ENCODE measurements around the gene CFAP53.
"Not testable (repeated sequence)": the region's sequence is repeated elsewhere in the genome, so short reads cannot be mapped to it uniquely, and the experiment has no call there.

The CFAP53 gene, protein sequence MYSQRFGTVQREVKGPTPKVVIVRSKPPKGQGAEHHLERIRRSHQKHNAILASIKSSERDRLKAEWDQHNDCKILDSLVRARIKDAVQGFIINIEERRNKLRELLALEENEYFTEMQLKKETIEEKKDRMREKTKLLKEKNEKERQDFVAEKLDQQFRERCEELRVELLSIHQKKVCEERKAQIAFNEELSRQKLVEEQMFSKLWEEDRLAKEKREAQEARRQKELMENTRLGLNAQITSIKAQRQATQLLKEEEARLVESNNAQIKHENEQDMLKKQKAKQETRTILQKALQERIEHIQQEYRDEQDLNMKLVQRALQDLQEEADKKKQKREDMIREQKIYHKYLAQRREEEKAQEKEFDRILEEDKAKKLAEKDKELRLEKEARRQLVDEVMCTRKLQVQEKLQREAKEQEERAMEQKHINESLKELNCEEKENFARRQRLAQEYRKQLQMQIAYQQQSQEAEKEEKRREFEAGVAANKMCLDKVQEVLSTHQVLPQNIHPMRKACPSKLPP

DNA sequence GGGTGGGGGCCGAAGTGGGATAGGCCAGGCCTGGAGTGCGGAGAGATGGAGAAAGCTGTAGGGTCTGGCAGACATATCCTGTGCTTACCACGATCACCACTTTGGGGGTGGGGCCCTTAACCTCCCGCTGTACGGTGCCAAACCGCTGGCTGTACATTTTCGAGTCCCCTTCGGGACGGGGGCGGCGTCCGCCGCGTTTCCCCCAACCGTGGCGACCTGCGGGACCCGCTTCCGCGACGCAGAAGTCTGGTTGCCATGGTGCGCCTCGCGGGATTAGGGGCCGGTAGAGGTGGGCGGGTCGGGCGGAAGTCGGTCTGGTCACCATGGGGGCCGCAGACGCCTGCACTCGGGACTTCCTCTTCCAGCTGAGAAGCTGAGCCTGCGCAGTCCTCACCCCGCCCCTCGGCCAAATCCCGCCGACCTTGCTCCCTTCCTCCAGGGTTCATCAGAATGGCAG is at the start of gene CFAP53:
Gene CFAP53 (minus strand): TSS at position 248 of the 457 bp plus-strand sequence. CDS start 91 bp downstream, at position 157.
- DNase-seq = peak; percentile 70 to 94 (median 89)

DNA sequence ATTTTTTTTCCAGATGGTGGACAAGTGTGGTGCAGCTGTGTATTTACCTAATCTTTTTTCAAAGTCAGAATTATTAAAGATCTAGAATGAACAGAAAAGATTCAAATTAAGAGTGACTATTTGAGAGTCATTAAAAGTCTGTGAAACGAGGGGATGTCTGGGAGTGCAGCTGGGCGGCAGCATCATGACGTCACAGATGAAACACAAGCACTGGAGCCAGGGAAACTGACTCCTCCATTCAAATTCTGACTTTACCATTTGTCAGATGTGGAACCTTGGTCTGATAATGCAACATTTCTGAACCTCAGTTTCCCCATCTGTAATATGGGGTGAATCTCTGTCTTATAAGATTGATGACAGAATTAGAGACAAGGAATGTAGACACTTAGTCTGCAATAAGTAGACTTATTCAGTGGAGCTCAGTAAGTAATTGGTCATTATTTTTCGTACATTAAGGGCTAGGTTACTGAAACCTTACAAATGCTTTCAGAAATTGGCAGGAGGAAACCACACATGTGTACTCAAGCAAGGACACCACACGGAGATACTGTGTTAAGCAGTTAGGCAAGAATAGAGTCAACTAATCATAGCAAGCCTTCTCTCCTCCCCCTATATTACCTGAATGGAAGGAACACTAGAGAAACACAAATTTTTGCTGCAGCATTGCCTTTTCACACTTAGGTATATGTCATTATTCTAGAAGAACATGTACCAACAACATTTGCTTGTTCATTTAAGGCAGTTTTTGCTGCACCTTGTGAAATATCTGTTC is 49.0 kb upstream of the CFAP53 start:
- no peak for DNase-seq

DNA sequence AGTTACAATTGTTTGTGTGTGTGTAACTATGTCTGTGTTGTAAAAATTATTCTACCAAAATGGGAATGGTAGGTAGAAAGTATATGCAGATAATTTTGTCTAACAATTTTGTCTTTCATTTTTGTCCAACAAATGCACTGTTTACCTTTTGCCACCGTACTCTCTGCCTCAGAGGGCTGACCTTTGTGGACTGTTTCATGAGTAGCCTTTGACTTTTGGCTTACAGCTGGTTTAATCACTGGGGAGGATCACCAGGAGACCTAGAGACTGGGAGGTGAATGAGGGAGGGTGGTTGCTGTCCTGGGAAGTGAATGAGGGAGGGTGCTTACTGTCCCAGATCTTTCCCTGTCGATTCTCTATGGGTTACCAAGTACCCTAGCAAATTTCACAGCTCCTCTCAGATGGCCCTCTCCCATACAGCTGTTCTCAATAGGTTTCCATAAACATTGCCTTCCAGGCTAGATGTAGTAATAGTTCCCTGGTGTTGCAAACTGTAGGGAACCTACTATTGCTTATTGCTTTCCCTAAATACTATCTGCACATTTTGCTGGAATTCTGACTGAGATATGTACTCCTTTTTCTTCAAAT is 47.7 kb upstream of the CFAP53 start:
- DNase-seq = no peak

DNA sequence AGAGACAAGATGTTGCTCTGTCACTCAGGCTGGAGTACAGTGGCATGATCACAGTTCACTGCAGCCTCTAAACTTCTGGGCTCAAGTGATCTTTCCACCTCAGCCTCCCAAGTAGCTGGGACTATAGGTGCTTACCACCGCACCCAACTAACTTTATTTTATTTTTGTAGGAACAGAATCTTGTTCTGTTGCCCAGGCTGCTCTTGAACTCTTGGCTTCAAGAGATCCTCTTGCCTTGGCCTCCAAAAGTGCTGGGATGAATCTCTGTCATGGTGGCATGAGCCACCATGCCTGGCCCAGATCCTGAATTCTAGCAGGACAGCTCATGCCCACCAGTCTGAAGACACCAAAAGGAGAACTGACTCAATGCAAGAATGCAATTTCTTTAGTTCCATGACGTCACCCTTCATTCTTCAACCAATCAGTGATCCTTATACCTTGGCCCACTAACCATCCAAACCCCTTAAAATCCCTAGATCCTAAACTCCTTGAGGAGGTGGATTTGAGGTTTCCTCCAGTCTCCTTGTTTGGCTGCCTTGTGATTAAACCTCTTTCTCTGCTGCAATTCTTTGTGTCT is 46.8 kb upstream of the CFAP53 start:
- no peak for DNase-seq

DNA sequence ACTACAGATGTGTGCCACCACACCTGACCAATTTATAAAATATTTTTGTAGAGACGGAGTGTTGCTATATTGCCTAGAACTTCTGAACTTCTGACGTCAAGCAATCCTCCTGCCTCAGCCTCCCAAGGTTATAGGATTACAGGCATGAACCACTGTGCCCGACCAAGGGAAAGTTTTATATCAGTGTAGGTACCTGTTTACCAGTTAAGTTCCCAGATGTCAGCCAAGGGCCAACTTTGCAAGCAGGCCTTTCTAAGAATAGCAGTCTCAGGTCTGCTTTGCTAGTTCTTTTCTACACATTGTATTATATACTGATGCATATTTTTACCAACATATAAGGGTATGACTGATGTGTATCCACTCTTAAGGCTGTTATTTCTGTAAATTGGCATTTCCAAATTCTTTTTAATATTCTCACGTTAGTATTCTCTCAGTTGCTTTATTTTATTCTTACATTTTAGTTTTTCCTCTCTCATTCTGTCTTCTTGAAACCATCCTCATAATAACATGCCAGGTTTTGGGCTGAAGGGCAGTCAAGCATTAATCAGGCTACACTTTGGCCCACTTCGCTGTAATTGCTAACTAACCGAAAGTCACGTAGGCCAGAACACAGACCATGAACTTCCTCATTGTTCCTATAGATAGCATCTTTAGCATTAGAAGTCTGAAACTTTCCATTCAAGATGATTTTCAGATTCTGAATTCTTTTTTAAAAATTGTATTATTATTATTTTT is 46.2 kb upstream of the CFAP53 start:
- no peak for DNase-seq

GRCh38 chr18:50311650-50312049 is 45.4 kb upstream of the CFAP53 start:
- no peak for DNase-seq

GRCh38 chr18:50310080-50310479 is 43.8 kb upstream of the CFAP53 start:
- no peak for DNase-seq

GRCh38 chr18:50308851-50309250 is 42.6 kb upstream of the CFAP53 start:
- not testable (repeated sequence) for DNase-seq

DNA sequence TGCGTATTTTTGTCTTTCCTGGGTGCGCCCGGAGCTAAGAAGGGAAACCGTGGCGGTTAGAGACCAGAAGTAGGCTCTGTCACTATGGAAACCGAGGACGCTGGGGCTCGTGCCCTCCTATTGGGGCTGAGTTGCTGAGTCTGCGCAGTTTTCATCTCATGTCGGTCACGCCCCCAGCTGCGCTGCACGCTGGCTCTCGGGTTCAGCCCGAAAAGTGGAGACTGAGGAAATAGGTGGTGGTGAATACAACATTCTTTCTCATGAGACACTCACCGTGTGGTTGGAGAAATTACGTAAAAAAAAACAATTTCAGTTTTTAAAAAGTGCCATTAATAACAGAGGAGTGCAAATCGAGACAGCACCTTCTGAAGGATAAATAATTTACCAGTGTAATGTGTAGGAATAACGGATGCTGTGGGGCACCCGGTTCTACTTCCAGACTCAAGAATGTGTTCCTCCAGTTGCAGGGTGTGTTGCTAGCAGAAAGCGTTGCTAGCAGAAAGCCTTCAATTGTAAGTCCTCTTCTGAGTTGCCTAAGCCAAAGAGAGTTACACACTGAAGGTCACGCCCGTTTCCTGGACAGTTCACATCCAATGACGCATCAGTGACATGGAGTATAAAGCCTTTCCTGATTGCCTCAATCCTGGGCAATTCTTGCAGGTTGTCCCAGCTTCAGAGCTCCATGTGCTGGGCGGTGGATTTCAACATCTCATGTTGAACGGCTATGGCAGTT is 41.6 kb upstream of the CFAP53 start:
- peak; percentile 88 to 97 (median 91) for DNase-seq

- no peak for DNase-seq
Observed at GRCh38 chr18:50307400-50307737, 41.1 kb upstream of the CFAP53 start.

DNA sequence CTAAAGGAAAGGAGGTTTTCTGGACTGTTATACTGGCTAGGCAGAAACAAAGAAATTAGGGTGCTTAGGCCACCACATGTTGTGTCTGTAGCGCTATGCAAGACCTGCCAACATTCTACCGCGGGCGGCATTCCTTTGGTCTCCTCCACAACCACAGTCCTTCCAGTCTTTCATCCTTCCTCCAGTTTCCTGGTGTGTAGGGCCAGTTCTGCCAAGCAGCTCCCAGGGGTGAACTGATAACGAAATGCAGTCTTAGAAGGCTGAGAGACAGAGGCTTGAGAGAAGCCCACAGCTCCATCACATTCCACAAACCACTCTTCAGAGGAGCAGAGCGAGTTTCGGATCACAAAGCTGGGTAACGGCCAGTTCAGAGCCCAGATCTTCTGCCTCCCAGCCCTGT is 40.6 kb upstream of the CFAP53 start:
- DNase-seq = no peak

DNA sequence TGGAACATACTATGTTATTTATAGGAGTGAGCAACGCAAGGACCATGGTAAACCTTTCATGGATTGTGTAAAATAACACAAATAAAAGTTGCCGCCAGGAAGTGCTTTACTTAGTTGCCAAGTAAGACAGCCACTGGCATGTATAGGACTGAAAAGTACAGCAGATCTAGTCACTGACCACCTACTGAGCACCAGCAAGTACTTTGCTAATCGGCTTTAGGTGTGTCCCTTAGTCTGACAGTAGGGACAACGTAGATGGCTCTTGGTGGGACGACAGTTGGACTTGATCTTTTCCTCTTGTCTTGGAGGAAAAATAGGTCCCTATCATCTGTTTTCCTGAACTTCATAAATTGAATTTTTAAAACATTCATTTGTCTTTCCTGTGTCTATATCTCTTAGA is 34.8 kb upstream of the CFAP53 start:
- DNase-seq = no peak

- DNase-seq = no peak
Observed at GRCh38 chr18:50299626-50300388, 33.5 kb upstream of the CFAP53 start.

- DNase-seq = peak in 2 of 3 experiments; percentile 56 to 62
Observed at GRCh38 chr18:50298443-50299284, 32.4 kb upstream of the CFAP53 start.

GRCh38 chr18:50297621-50298442 is 31.5 kb upstream of the CFAP53 start:
- DNase-seq = peak in 2 of 3 experiments; percentile 78 to 89

- no peak for DNase-seq
Observed at GRCh38 chr18:50293039-50293438, 26.7 kb upstream of the CFAP53 start.

GRCh38 chr18:50289108-50289443 is 22.8 kb upstream of the CFAP53 start:
- no peak for DNase-seq

- not testable (repeated sequence) for DNase-seq
Observed at GRCh38 chr18:50288348-50289107, 22.2 kb upstream of the CFAP53 start.

All from NCI-H1417 (cell line).